NT2/D1 (cell line): ENCODE data around the gene ATP9A.

Source experiments
- SUZ12 ChIP-seq: IDR thresholded peaks from 2 replicates; pipeline ENCODE4 v1.6.1; 2011; ENCODE audit not compliant: insufficient read length, insufficient read depth; ENCODE audit errors: extremely low read depth
- ZNF274 ChIP-seq: IDR thresholded peaks from 2 replicates; pipeline ENCODE4 v1.6.1; 2011; ENCODE audit warnings: mild to moderate bottlenecking, low read depth, low read length

GRCh38 chr20:51729771-51730170, 38.4 kb downstream of the ATP9A start:
- TF ChIP-seq ZNF274, result no peak
- no peak for TF ChIP-seq SUZ12
